HUES6 (cell line): ENCODE results near the gene TSHR.

Source experiments
- H3K27ac ChIP-seq: 2 replicates; pipeline ENCODE4 v1.7.0; 2013; ENCODE audit warnings: low read depth, mild to moderate bottlenecking, low read length, inconsistent platforms
- H3K27me3 ChIP-seq: 2 replicates; pipeline ENCODE4 v1.6.1; 2013; ENCODE audit warnings: low read length; ENCODE audit not compliant: control insufficient read depth, insufficient read depth
- H3K36me3 ChIP-seq: 2 replicates; pipeline ENCODE4 v1.6.1; 2013; ENCODE audit warnings: low read length; ENCODE audit not compliant: control insufficient read depth, insufficient read depth
- H3K4me1 ChIP-seq: 2 replicates; pipeline ENCODE4 v1.6.1; 2013; ENCODE audit warnings: low read length; ENCODE audit not compliant: control insufficient read depth, insufficient read depth
- H3K4me3 ChIP-seq: 2 replicates; pipeline ENCODE4 v1.5.1; 2013; ENCODE audit warnings: low read depth, low read length
- H3K9ac ChIP-seq: one replicate; pipeline ENCODE4 v1.6.1; 2013; ENCODE audit warnings: mild to moderate bottlenecking, low read length
- H3K9me3 ChIP-seq: 2 replicates; pipeline ENCODE4 v1.6.1; 2013; ENCODE audit warnings: low read depth, low read length; ENCODE audit not compliant: control insufficient read depth, insufficient read depth

The TSHR gene

GRCh38 chr14:81132468-81132867, 177.0 kb downstream of the TSHR start:
- Histone ChIP-seq H3K4me1 (no peaks in the 10 kb centered on the region), H3K27me3 (no peaks in the 10 kb centered on the region), H3K4me3 (no peak overlapping the region), H3K9ac (no peak overlapping the region), H3K36me3 (no peaks in the 10 kb centered on the region), H3K27ac (no peak overlapping the region), H3K9me3 (no peaks in the 10 kb centered on the region)

GRCh38 chr14:81133400-81133799, 178.0 kb downstream of the TSHR start:
- H3K27ac ChIP-seq = no peak overlapping the region
- H3K27me3 ChIP-seq = no peaks in the 10 kb centered on the region
- H3K9me3 ChIP-seq = no peaks in the 10 kb centered on the region
- H3K4me3 ChIP-seq = no peak overlapping the region
- H3K36me3 ChIP-seq = no peaks in the 10 kb centered on the region
- no peak overlapping the region for H3K9ac ChIP-seq
- H3K4me1 ChIP-seq = no peaks in the 10 kb centered on the region

GRCh38 chr14:81137316-81137715, 181.9 kb downstream of the TSHR start:
- no peak overlapping the region for H3K27ac ChIP-seq
- H3K36me3 ChIP-seq = no peaks in the 10 kb centered on the region
- H3K9ac ChIP-seq = no peak overlapping the region
- no peaks in the 10 kb centered on the region for H3K4me1 ChIP-seq
- no peak overlapping the region for H3K4me3 ChIP-seq
- H3K9me3 ChIP-seq = no peaks in the 10 kb centered on the region
- no peaks in the 10 kb centered on the region for H3K27me3 ChIP-seq

GRCh38 chr14:81138429-81138828, 183.0 kb downstream of the TSHR start:
- Histone ChIP-seq H3K27ac (no peak overlapping the region), H3K4me3 (no peak overlapping the region), H3K36me3 (no peaks in the 10 kb centered on the region), H3K9ac (no peak overlapping the region), H3K9me3 (no peaks in the 10 kb centered on the region), H3K4me1 (no peaks in the 10 kb centered on the region), H3K27me3 (no peaks in the 10 kb centered on the region)

- H3K27me3 ChIP-seq = no peaks in the 10 kb centered on the region
- no peaks in the 10 kb centered on the region for H3K36me3 ChIP-seq
- no peak overlapping the region for H3K4me3 ChIP-seq
- no peaks in the 10 kb centered on the region for H3K9me3 ChIP-seq
- no peaks in the 10 kb centered on the region for H3K4me1 ChIP-seq
- H3K9ac ChIP-seq = no peak overlapping the region
- H3K27ac ChIP-seq = no peak overlapping the region
These were observed 186.0 kb downstream of the TSHR start for GRCh38 chr14:81141426-81141825.

GRCh38 chr14:81143793-81144192, 188.4 kb downstream of the TSHR start:
- no peaks in the 10 kb centered on the region for H3K4me1 ChIP-seq
- H3K36me3 ChIP-seq = no peaks in the 10 kb centered on the region
- no peaks in the 10 kb centered on the region for H3K9me3 ChIP-seq
- H3K4me3 ChIP-seq = no peak overlapping the region
- no peak overlapping the region for H3K27ac ChIP-seq
- no peak overlapping the region for H3K9ac ChIP-seq
- H3K27me3 ChIP-seq = no peaks in the 10 kb centered on the region

GRCh38 chr14:81144824-81145603, 189.6 kb downstream of the TSHR start:
- Histone ChIP-seq H3K27ac (no peak overlapping the region), H3K9ac (no peak overlapping the region), H3K9me3 (no peaks in the 10 kb centered on the region), H3K27me3 (no peaks in the 10 kb centered on the region), H3K4me3 (no peak overlapping the region), H3K36me3 (no peaks in the 10 kb centered on the region), H3K4me1 (no peaks in the 10 kb centered on the region)

GRCh38 chr14:81147140-81147897, 191.9 kb downstream of the TSHR start:
- Histone ChIP-seq H3K4me1 (no peaks in the 10 kb centered on the region), H3K36me3 (no peaks in the 10 kb centered on the region), H3K9ac (no peak overlapping the region), H3K27me3 (no peaks in the 10 kb centered on the region), H3K9me3 (no peaks in the 10 kb centered on the region), H3K27ac (no peak overlapping the region), H3K4me3 (no peak overlapping the region)

- no peak overlapping the region for H3K9ac ChIP-seq
- H3K4me3 ChIP-seq = no peak overlapping the region
- H3K4me1 ChIP-seq = no peaks in the 10 kb centered on the region
- no peaks in the 10 kb centered on the region for H3K9me3 ChIP-seq
- no peaks in the 10 kb centered on the region for H3K36me3 ChIP-seq
- H3K27ac ChIP-seq = no peak overlapping the region
- no peaks in the 10 kb centered on the region for H3K27me3 ChIP-seq
These were observed 193.2 kb downstream of the TSHR start for GRCh38 chr14:81148635-81149034.

GRCh38 chr14:81153187-81153586, 197.8 kb downstream of the TSHR start:
- Histone ChIP-seq H3K27me3 (no peaks in the 10 kb centered on the region), H3K4me1 (no peaks in the 10 kb centered on the region), H3K4me3 (no peak overlapping the region), H3K27ac (no peak overlapping the region), H3K36me3 (no peaks in the 10 kb centered on the region), H3K9me3 (no peaks in the 10 kb centered on the region), H3K9ac (no peak overlapping the region)

- no peaks in the 10 kb centered on the region for H3K27me3 ChIP-seq
- H3K36me3 ChIP-seq = no peaks in the 10 kb centered on the region
- H3K9ac ChIP-seq = no peak overlapping the region
- no peak overlapping the region for H3K4me3 ChIP-seq
- no peak overlapping the region for H3K27ac ChIP-seq
- H3K4me1 ChIP-seq = no peaks in the 10 kb centered on the region
- H3K9me3 ChIP-seq = no peaks in the 10 kb centered on the region
These were observed 202.0 kb downstream of the TSHR start for GRCh38 chr14:81157431-81157830.
